Suprapubic skin (tissue), 3 donors: ENCODE results near the gene REXO1.

Experiments used
- CTCF ChIP-seq, 2 donors: fragments of 200-600 bp in 1 of 2; fragments of 450-650 bp in 1 of 2; sonication (generic) in 1 of 2; IDR thresholded peaks; one replicate each; pipeline ENCODE4 v1.5.1; 2016 to 2019; ENCODE audit warnings: antibody characterized with exemption in 2 of 2, mild to moderate bottlenecking in 1 of 2, moderate library complexity in 1 of 2
- POLR2AphosphoS5 ChIP-seq, 3 donors: sonication (generic); formaldehyde crosslinking; IDR thresholded peaks; one replicate each; pipeline ENCODE4 v1.6.1; 2017; ENCODE audit warnings: antibody characterized with exemption in 3 of 3

GRCh38 chr19:1871630-1872029 is 23.3 kb upstream of the REXO1 start:
- no peak for TF ChIP-seq CTCF (IDR thresholded peaks at IDR 0.05)
- TF ChIP-seq POLR2AphosphoS5 (IDR thresholded peaks at IDR 0.05), result no peak
